ENCODE measurements around the gene ATP8B2. TPM values are rescaled to one million over a fixed set of nuclear protein-coding genes. Genes with fewer than 3 reads are reported as not detected.
"Not testable (repeated sequence)": the region's sequence is repeated elsewhere in the genome, so short reads cannot be mapped to it uniquely, and the experiment has no call there.

Gene ATP8B2
- total and polyA plus RNA-seq, 4 donors = 0.75 to 16.2 (median 5.3) TPM

GRCh38 chr1:154313066-154313356 is 12.3 kb upstream of the ATP8B2 start:
- no peak for TF ChIP-seq TAF1 (conservative IDR thresholded peaks at IDR 0.05)
- no peak for TF ChIP-seq MAX (IDR thresholded peaks at IDR 0.05)
- TF ChIP-seq, protein P1, sequence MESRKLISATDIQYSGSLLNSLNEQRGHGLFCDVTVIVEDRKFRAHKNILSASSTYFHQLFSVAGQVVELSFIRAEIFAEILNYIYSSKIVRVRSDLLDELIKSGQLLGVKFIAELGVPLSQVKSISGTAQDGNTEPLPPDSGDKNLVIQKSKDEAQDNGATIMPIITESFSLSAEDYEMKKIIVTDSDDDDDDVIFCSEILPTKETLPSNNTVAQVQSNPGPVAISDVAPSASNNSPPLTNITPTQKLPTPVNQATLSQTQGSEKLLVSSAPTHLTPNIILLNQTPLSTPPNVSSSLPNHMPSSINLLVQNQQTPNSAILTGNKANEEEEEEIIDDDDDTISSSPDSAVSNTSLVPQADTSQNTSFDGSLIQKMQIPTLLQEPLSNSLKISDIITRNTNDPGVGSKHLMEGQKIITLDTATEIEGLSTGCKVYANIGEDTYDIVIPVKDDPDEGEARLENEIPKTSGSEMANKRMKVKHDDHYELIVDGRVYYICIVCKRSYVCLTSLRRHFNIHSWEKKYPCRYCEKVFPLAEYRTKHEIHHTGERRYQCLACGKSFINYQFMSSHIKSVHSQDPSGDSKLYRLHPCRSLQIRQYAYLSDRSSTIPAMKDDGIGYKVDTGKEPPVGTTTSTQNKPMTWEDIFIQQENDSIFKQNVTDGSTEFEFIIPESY (IDR thresholded peaks at IDR 0.05) = no peak
- TF ChIP-seq RXRA (IDR thresholded peaks at IDR 0.05) = no peak
- TF ChIP-seq YY1 (IDR thresholded peaks at IDR 0.05) = no peak
- TF ChIP-seq REST (IDR thresholded peaks at IDR 0.05) = no peak
- TF ChIP-seq ATF3 (IDR thresholded peaks at IDR 0.05) = no peak
- no peak for TF ChIP-seq HNF4G (IDR thresholded peaks at IDR 0.05)
- TF ChIP-seq NR2F2 (IDR thresholded peaks at IDR 0.05) = no peak
- TF ChIP-seq SP1 (IDR thresholded peaks at IDR 0.05) = no peak
- no peak for TF ChIP-seq GABPA (IDR thresholded peaks at IDR 0.05 in 1 of 2, conservative IDR thresholded peaks at IDR 0.05 in 1 of 2)
- no peak for TF ChIP-seq CTCF (IDR thresholded peaks at IDR 0.05; ENCODE audit: low read depth, low read length, missing input control)
- no peak for TF ChIP-seq RAD21 (IDR thresholded peaks at IDR 0.05)
- no peak for TF ChIP-seq EGR1 (IDR thresholded peaks at IDR 0.05; ENCODE audit: low read depth in 2 of 2)
- TF ChIP-seq FOXA1 (IDR thresholded peaks at IDR 0.05) = no peak
- TF ChIP-seq HNF4A (conservative IDR thresholded peaks at IDR 0.05) = no peak
- no peak for TF ChIP-seq JUND (IDR thresholded peaks at IDR 0.05)
- no peak for TF ChIP-seq FOXA2 (IDR thresholded peaks at IDR 0.05)
- 69% methylated on average over 10 of the region's 10 CpGs for WGBS
- Histone ChIP-seq H3K4me3 (ENCODE audit: low read depth in 1 of 3, low read length in 3 of 3) (no peak overlapping the region), H3K9ac (ENCODE audit: low read depth in 1 of 2, low read length in 2 of 2) (no peak overlapping the region), H3K27ac (ENCODE audit: low read depth in 1 of 2, low read length in 2 of 2) (no peak overlapping the region), H3K4me1 (ENCODE audit: control insufficient read depth in 4 of 4, insufficient read depth in 4 of 4, low read length in 3 of 4) (no peaks in the 10 kb centered on the region), H3K27me3 (ENCODE audit: control insufficient read depth in 4 of 4, insufficient read depth in 4 of 4, low read length in 3 of 4) (no peaks in the 10 kb centered on the region), H3K36me3 (ENCODE audit: control insufficient read depth in 4 of 4, insufficient read depth in 3 of 4, low read depth in 1 of 4, low read length in 3 of 4) (no peaks in the 10 kb centered on the region), H3K9me3 (ENCODE audit: control insufficient read depth in 4 of 4, low read length in 3 of 4) (no peaks in the 10 kb centered on the region)
- no peak for DNase-seq (ENCODE audit: low spot score)

- not testable (repeated sequence) for H3K27me3 ChIP-seq (ENCODE audit: control insufficient read depth in 4 of 4, insufficient read depth in 4 of 4, low read length in 3 of 4); DNase-seq (ENCODE audit: low spot score); H3K27ac ChIP-seq (ENCODE audit: low read depth in 1 of 2, low read length in 2 of 2); H3K36me3 ChIP-seq (ENCODE audit: control insufficient read depth in 4 of 4, insufficient read depth in 3 of 4, low read depth in 1 of 4, low read length in 3 of 4); H3K4me3 ChIP-seq (ENCODE audit: low read depth in 1 of 3, low read length in 3 of 3); H3K9me3 ChIP-seq (ENCODE audit: control insufficient read depth in 4 of 4, low read length in 3 of 4); H3K9ac ChIP-seq (ENCODE audit: low read depth in 1 of 2, low read length in 2 of 2); H3K4me1 ChIP-seq (ENCODE audit: control insufficient read depth in 4 of 4, insufficient read depth in 4 of 4, low read length in 3 of 4)
- 84% methylated on average over 3 of the region's 3 CpGs for WGBS
Observed at GRCh38 chr1:154314226-154314625, 11.1 kb upstream of the ATP8B2 start.
